Activated T-cell treated with anti-CD3 and anti-CD28 coated beads for 1 hour (primary cell): ENCODE measurements around the gene OLFM4.
"Not testable (repeated sequence)": the region's sequence is repeated elsewhere in the genome, so short reads cannot be mapped to it uniquely, and the experiment has no call there.

Source experiments
- DNase-seq: peaks from one replicate; pipeline ENCODE4 v3.0.0-alpha.2; 2020; ENCODE audit warnings: low read depth

Gene OLFM4

GRCh38 chr13:53028637-53029203 is at the start of gene OLFM4:
Gene OLFM4 (plus strand): TSS chr13:53028813. CDS start chr13:53028837, 24 bp downstream.
- no peak for DNase-seq

- DNase-seq = no peak
Measured at GRCh38 chr13:52978989-52979388, 49.6 kb upstream of the OLFM4 start.

- no peak for DNase-seq
Measured at GRCh38 chr13:52980695-52981094, 47.9 kb upstream of the OLFM4 start.

GRCh38 chr13:52983836-52984235 is 44.8 kb upstream of the OLFM4 start:
- no peak for DNase-seq

GRCh38 chr13:52984881-52985363 is 43.7 kb upstream of the OLFM4 start:
- DNase-seq = no peak

- no peak for DNase-seq
Measured at GRCh38 chr13:52991344-52992020, 37.1 kb upstream of the OLFM4 start.

- DNase-seq = no peak
Measured at GRCh38 chr13:52992110-52992509, 36.5 kb upstream of the OLFM4 start.

GRCh38 chr13:52994051-52994450 is 34.6 kb upstream of the OLFM4 start:
- DNase-seq = no peak

- DNase-seq = no peak
Measured at GRCh38 chr13:52994865-52995264, 33.7 kb upstream of the OLFM4 start.

- no peak for DNase-seq
Measured at GRCh38 chr13:52995946-52996345, 32.7 kb upstream of the OLFM4 start.

- DNase-seq = no peak
Measured at GRCh38 chr13:52997951-52998876, 30.4 kb upstream of the OLFM4 start.

- no peak for DNase-seq
Measured at GRCh38 chr13:52999093-52999696, 29.4 kb upstream of the OLFM4 start.

- DNase-seq = no peak
Measured at GRCh38 chr13:53001444-53002225, 27.0 kb upstream of the OLFM4 start.

GRCh38 chr13:53004573-53004972 is 24.0 kb upstream of the OLFM4 start:
- no peak for DNase-seq

- DNase-seq = no peak
Measured at GRCh38 chr13:53005626-53006025, 23.0 kb upstream of the OLFM4 start.

- DNase-seq = no peak
Measured at GRCh38 chr13:53007872-53008271, 20.7 kb upstream of the OLFM4 start.

GRCh38 chr13:53010374-53011105 is 18.1 kb upstream of the OLFM4 start:
- DNase-seq = no peak

GRCh38 chr13:53012707-53013106 is 15.9 kb upstream of the OLFM4 start:
- no peak for DNase-seq

- DNase-seq = no peak
Measured at GRCh38 chr13:53013113-53013512, 15.5 kb upstream of the OLFM4 start.

GRCh38 chr13:53014018-53014417 is 14.6 kb upstream of the OLFM4 start:
- DNase-seq = not testable (repeated sequence)
